SK-N-SH (cell line): ENCODE data around the gene CLEC18B. TPM values are rescaled to one million over a fixed set of nuclear protein-coding genes. Genes with fewer than 3 reads are reported as not detected.
"Not testable (repeated sequence)": the region's sequence is repeated elsewhere in the genome, so short reads cannot be mapped to it uniquely, and the experiment has no call there.

ENCODE experiments used
- CTCF ChIA-PET: fragments of 300-600, 350-600 bp; formaldehyde crosslinking; extraction: SDS; loops from one replicate; lab custom pipeline; 2021; lab: Yijun Ruan, JAX
- POLR2A ChIA-PET: fragments of 350-600 bp; sonication (Branson Sonifier 250); formaldehyde crosslinking; extraction: SDS; loops from one replicate; lab custom pipeline; 2020; ENCODE audit warnings: antibody characterized with exemption, inconsistent platforms; lab: Yijun Ruan, JAX
- DNase-seq: peaks from one replicate; pipeline ENCODE4 v3.0.0; 2012
- H2AFZ ChIP-seq: fragments of 200-600 bp; sonication (generic); 2 replicates; pipeline ENCODE4 v1.8.1; 2016; ENCODE audit warnings: antibody characterized with exemption, mild to moderate bottlenecking, low read depth
- H3F3A ChIP-seq: fragments of 200-600 bp; sonication (generic); replicated peaks from 2 replicates; pipeline ENCODE3; 2016; ENCODE audit warnings: antibody characterized with exemption, mild to moderate bottlenecking; ENCODE audit not compliant: insufficient read depth
- H3K27ac ChIP-seq, 2 experiments: fragments of 200-500 bp in 1 of 2; fragments of 200-600 bp in 1 of 2; sonication (Bioruptor generic) in 1 of 2; sonication (generic), shearing (Covaris generic) in 1 of 2; 2 replicates each; pipeline versions ENCODE4 v1.5.1 to v1.6.1; 2014 to 2016; ENCODE audit warnings: low read depth in 2 of 2, inconsistent platforms in 1 of 2, low read length in 1 of 2, mild to moderate bottlenecking in 1 of 2, mixed read lengths in 1 of 2
- H3K27me3 ChIP-seq: fragments of 200-600 bp; sonication (generic), shearing (Covaris generic); 2 replicates; pipeline ENCODE4 v1.6.1; 2016; ENCODE audit warnings: mixed run types; ENCODE audit not compliant: insufficient read depth
- H3K36me3 ChIP-seq, 2 experiments: fragments of 200-500 bp in 1 of 2; fragments of 200-600 bp in 1 of 2; sonication (Bioruptor generic) in 1 of 2; sonication (generic) in 1 of 2; replicated peaks in 1 of 2; 2 replicates each; pipeline versions ENCODE3 to v1.5.1; 2014 to 2016; ENCODE audit warnings: low read length in 1 of 2, mild to moderate bottlenecking in 1 of 2; ENCODE audit not compliant: insufficient read depth in 2 of 2, control insufficient read depth in 1 of 2
- H3K4me1 ChIP-seq, 2 experiments: fragments of 200-500 bp in 1 of 2; fragments of 200-600 bp in 1 of 2; sonication (Bioruptor generic) in 1 of 2; sonication (generic), shearing (Covaris generic) in 1 of 2; 2 replicates each; pipeline versions ENCODE4 v1.5.1 to v1.6.1; 2014 to 2016; ENCODE audit warnings: low read depth in 1 of 2, low read length in 1 of 2, mixed run types in 1 of 2; ENCODE audit not compliant: insufficient read depth in 2 of 2, control insufficient read depth in 1 of 2
- H3K4me2 ChIP-seq: fragments of 200-600 bp; sonication (generic), shearing (Covaris generic); 2 replicates; pipeline ENCODE4 v1.6.1; 2017; ENCODE audit warnings: mixed run types
- H3K4me3 ChIP-seq, 2 experiments: fragments of 200-500 bp in 1 of 2; fragments of 200-600 bp in 1 of 2; sonication (Bioruptor generic) in 1 of 2; sonication (generic), shearing (Covaris generic) in 1 of 2; 2 replicates each; pipeline versions ENCODE4 v1.5.1 to v1.8.1; 2014 to 2016; ENCODE audit warnings: low read depth in 2 of 2, inconsistent platforms in 1 of 2, low read length in 1 of 2, mild to moderate bottlenecking in 1 of 2, mixed read lengths in 1 of 2, moderate library complexity in 1 of 2
- H3K79me2 ChIP-seq: fragments of 200-600 bp; sonication (generic); 2 replicates; pipeline ENCODE4 v1.8.1; 2017; ENCODE audit warnings: mild to moderate bottlenecking; ENCODE audit not compliant: insufficient read depth
- H3K9ac ChIP-seq: fragments of 200-600 bp; sonication (generic); 2 replicates; pipeline ENCODE4 v1.6.1; 2017; ENCODE audit warnings: mixed run types
- H3K9me2 ChIP-seq: fragments of 200-600 bp; sonication (generic); 2 replicates; pipeline ENCODE4 v1.6.1; 2017; ENCODE audit warnings: mixed run types
- H3K9me3 ChIP-seq: fragments of 200-600 bp; sonication (generic); 2 replicates; pipeline ENCODE4 v1.6.1; 2017; ENCODE audit warnings: mixed run types, mild to moderate bottlenecking, moderate library complexity
- H4K20me1 ChIP-seq: fragments of 200-600 bp; sonication (generic); 2 replicates; pipeline ENCODE4 v1.6.1; 2017; ENCODE audit warnings: mild to moderate bottlenecking, mixed run types; ENCODE audit not compliant: insufficient read depth
- RAD21 ChIP-seq: IDR thresholded peaks from 2 replicates; pipeline ENCODE4 v1.6.1; 2012; ENCODE audit warnings: mild to moderate bottlenecking, low read length
- SMC3 ChIP-seq: IDR thresholded peaks from 2 replicates; pipeline ENCODE4 v1.6.1; 2012; ENCODE audit warnings: low read depth, low read length, improper control_type of control experiment
- WGBS: methylation state at CpG from one replicate; pipeline ENCODE4 v1.1.6; 2017; ENCODE audit warnings: low lambda C conversion rate; 5-methylcytosine and 5-hydroxymethylcytosine counted together
- polyA plus RNA-seq, 3 experiments: library from polyadenylated mRNA; depleted of rRNA; stranded (reverse); fragments of >200 nt; gene quantifications; 2 replicates each; pipeline ENCODE4 v1.2.3, GENCODE V29; 2012
- TF ChIP-seq, protein P1 (sequence below): fragments of 200-600 bp; sonication (generic); IDR thresholded peaks from 2 replicates; pipeline ENCODE4 v1.6.1; 2017; ENCODE audit warnings: antibody characterized with exemption, mild to moderate bottlenecking, moderate library complexity

CLEC18B gene
- polyA plus RNA-seq, 1 of the 3 experiments (the other 2 are of a cell fraction) = 0.10 TPM

DNA sequence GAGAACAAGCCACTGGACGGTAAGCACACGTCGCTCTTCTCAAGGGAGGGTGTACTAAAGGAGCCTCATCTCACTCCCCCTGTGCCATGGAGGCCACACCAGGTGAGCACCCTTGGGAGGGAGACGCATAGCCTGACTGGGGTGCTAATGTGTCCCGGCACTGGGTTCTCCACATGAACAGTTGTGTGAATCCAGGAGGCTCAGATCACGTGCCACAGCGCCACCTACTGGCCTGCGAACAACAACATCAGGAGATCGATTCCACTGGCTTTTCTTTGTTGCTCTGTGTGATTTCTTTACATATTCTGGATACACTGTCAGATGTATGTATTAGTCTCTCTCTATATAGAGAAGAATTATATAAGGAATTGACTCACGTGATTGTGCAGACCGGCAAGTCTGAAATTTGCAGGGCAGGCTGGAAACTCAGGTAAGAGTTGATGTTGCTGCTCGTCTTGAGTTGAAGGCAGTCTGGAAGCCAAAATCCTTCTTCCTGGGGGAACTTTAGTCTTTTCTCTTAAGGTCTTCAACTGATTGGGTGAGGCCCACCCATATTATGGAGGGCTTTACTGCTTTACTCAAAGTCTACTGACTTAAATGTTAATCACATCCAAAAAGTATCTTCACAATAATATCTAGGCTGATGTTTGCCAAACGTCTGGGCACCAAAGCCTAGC is 8.9 kb upstream of the CLEC18B start:
- H3K27ac ChIP-seq, H4K20me1 ChIP-seq, H3K27me3 ChIP-seq, H3K9ac ChIP-seq, H3K36me3 ChIP-seq, H3F3A ChIP-seq, H3K9me2 ChIP-seq, POLR2A ChIA-PET, CTCF ChIA-PET, H3K79me2 ChIP-seq, H3K4me1 ChIP-seq, H3K4me3 ChIP-seq, H3K4me2 ChIP-seq, H3K9me3 ChIP-seq, H2AFZ ChIP-seq: not testable (repeated sequence)
- TF ChIP-seq RAD21 (peak; percentile 68), SMC3 (peak; percentile 42)
- TF ChIP-seq, protein P1, sequence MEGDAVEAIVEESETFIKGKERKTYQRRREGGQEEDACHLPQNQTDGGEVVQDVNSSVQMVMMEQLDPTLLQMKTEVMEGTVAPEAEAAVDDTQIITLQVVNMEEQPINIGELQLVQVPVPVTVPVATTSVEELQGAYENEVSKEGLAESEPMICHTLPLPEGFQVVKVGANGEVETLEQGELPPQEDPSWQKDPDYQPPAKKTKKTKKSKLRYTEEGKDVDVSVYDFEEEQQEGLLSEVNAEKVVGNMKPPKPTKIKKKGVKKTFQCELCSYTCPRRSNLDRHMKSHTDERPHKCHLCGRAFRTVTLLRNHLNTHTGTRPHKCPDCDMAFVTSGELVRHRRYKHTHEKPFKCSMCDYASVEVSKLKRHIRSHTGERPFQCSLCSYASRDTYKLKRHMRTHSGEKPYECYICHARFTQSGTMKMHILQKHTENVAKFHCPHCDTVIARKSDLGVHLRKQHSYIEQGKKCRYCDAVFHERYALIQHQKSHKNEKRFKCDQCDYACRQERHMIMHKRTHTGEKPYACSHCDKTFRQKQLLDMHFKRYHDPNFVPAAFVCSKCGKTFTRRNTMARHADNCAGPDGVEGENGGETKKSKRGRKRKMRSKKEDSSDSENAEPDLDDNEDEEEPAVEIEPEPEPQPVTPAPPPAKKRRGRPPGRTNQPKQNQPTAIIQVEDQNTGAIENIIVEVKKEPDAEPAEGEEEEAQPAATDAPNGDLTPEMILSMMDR = peak; percentile 91
- peak; percentile 49 for DNase-seq
- 40% methylated on average over 12 of the region's 13 CpGs for WGBS

DNA sequence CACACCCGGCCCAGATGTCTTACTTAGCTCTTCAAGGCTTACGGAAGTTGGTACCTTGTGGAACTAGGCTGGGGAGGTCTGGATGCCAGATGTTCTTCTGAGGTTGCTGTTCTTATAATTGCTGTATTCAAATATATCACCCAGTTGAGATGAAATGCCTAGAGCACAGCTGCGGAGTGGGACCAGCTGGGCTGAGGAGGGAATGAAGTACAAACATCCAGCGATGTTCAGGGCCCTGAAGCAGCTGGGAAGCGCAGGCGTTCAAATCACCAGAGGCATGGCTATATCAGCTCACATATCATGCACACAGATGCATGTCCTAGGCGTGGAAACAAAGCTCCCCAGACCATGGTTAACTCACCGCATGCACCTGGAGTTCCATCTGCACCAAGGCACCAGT is 7.2 kb upstream of the CLEC18B start:
- H3F3A ChIP-seq, CTCF ChIA-PET: not testable (repeated sequence)

DNA sequence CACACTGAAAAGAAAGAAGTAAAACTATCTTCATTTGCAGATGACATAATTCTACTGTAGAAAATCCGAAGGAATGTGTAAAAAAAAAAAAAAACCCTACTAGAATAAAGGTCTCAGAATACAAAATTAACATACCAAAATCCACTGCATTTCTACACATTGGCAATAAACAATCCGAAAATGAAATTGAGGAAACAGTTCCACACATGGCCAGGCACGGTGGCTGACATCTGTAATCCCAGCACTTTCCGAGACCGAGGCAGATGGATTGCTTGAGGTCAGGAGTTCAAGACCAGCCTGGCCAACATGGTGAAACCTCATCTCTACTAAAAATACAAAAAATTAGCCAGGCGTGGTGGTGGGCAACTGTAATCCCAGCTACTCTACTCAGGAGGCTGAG is 4.5 kb upstream of the CLEC18B start:
- H3K9me3 ChIP-seq, H3K4me2 ChIP-seq, H3K27me3 ChIP-seq, DNase-seq, CTCF ChIA-PET, H3K9ac ChIP-seq, H3K36me3 ChIP-seq, H2AFZ ChIP-seq, H3K4me3 ChIP-seq, H3K9me2 ChIP-seq, H4K20me1 ChIP-seq, H3F3A ChIP-seq, POLR2A ChIA-PET, H3K79me2 ChIP-seq, H3K4me1 ChIP-seq, H3K27ac ChIP-seq: not testable (repeated sequence)
- WGBS = 65% methylated on average over 6 of the region's 6 CpGs

More for the DNA sequence above, 7.2 kb upstream of the CLEC18B start:
- H3K9me3 ChIP-seq, H3K27me3 ChIP-seq, H3K4me3 ChIP-seq, H3K9ac ChIP-seq, POLR2A ChIA-PET, H3K4me1 ChIP-seq, H3K4me2 ChIP-seq, DNase-seq, H2AFZ ChIP-seq, H3K36me3 ChIP-seq, H4K20me1 ChIP-seq, H3K79me2 ChIP-seq, H3K27ac ChIP-seq, H3K9me2 ChIP-seq: not testable (repeated sequence)
- no CpG with 5 or more reads among the region's 8 CpGs for WGBS

DNA sequence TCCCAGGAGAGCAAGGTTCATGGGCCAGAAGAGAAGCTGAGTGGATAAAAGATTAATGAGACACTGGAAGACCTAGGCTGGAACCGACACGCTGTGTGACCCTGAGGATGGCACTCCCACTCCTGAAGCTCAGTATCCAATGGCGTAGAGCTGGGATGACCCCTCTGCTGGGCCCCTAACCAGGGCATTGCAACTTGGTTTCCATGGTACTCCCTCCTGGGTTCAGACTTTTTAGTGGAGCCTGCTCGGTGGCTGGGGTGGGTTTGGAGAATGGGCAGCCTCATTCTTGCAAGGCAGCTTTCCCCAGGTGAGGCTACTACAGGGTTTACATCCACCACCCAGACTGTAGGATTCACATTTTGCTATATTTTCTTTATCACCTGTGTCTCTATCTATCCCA is 2.4 kb upstream of the CLEC18B start:
- H3K9ac ChIP-seq, H3K36me3 ChIP-seq, H4K20me1 ChIP-seq, H3K4me2 ChIP-seq, CTCF ChIA-PET, H3K27me3 ChIP-seq, H3K4me1 ChIP-seq, H3K27ac ChIP-seq, H3K4me3 ChIP-seq, H2AFZ ChIP-seq, H3K9me3 ChIP-seq, DNase-seq, H3K9me2 ChIP-seq, H3F3A ChIP-seq, H3K79me2 ChIP-seq: not testable (repeated sequence)
- 100% methylated on average over 3 of the region's 4 CpGs for WGBS
- POLR2A ChIA-PET = interaction anchor here (0.6 kb wide), 1 partner anchor 241 kb away, joined by 4 read pairs; no protein-coding TSS in a partner anchor

DNA sequence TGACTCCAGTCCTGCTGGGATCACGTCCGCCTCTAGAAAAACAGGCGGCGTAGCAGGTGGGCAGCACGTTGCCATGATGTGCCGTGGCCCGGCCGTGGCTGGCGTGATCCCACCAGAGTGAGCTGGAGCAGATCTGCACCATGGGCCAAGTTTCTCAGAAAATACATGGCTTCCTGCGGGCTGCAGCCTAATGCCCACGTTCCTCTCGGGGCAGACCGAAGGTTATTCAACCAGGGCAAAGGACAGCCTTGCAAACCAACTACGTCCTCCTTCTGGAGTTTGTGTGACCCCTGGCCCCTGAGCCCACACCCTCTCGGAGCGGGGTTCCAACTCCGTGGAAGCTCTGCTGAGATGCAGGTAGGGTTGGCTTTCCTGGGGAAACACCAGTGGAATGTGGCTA is 808 bp upstream of the CLEC18B start:
- H3K9ac ChIP-seq, H4K20me1 ChIP-seq, H3K4me2 ChIP-seq, DNase-seq, H3K9me2 ChIP-seq, H2AFZ ChIP-seq, H3K79me2 ChIP-seq, H3K27ac ChIP-seq, CTCF ChIA-PET, H3K36me3 ChIP-seq, H3K4me3 ChIP-seq, H3K4me1 ChIP-seq, H3K9me3 ChIP-seq, POLR2A ChIA-PET, H3F3A ChIP-seq, H3K27me3 ChIP-seq: not testable (repeated sequence)
- WGBS = 95% methylated on average over 5 of the region's 17 CpGs

DNA sequence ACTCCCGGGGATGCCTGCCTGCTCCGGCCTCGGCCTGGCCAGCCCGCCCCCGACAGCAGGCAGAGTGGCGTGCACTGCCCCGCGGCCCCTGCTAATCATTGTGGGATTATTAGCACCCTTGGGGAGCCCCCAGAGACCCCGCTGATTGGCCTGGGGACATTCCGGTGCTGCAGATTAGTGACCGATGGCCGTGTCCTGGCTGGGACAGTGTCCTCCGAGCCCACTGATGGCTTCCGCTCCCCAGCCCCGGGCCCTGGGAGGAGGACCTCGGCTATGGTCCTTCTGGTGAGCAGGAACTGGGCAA is 156 bp upstream of the CLEC18B start:
- H3F3A ChIP-seq, H3K9ac ChIP-seq, H4K20me1 ChIP-seq, H3K4me3 ChIP-seq, POLR2A ChIA-PET, H3K79me2 ChIP-seq, CTCF ChIA-PET, H3K9me3 ChIP-seq, H3K4me1 ChIP-seq, H3K9me2 ChIP-seq, H3K27me3 ChIP-seq, H3K27ac ChIP-seq, DNase-seq, H2AFZ ChIP-seq, H3K4me2 ChIP-seq, H3K36me3 ChIP-seq: not testable (repeated sequence)
- no CpG with 5 or more reads among the region's 16 CpGs for WGBS
